Activated gamma-delta T cell treated with anti-CD3 and anti-CD28 coated beads, Interleukin-2, amount 50 U/mL, for 16 hours (primary cell): ENCODE results near the gene RBP2.

ENCODE experiments used
- DNase-seq: peaks from one replicate; pipeline ENCODE4 v3.0.0-alpha.2; 2020; ENCODE audit warnings: low read depth

The RBP2 gene

GRCh38 chr3:139476348-139476747 lies at the start of gene RBP2:
Gene RBP2 (minus strand): TSS chr3:139476516. CDS start chr3:139476459, 57 bp downstream.
- DNase-seq, result no peak

- no peak for DNase-seq
These were observed 48.7 kb upstream of the RBP2 start for GRCh38 chr3:139524841-139525636.

- DNase-seq, result no peak
These were observed 47.4 kb upstream of the RBP2 start for GRCh38 chr3:139523718-139524117.

GRCh38 chr3:139523166-139523565 lies 46.9 kb upstream of the RBP2 start:
- no peak for DNase-seq

- no peak for DNase-seq
These were observed 46.1 kb upstream of the RBP2 start for GRCh38 chr3:139522421-139522820.

GRCh38 chr3:139521816-139522215 lies 45.5 kb upstream of the RBP2 start:
- DNase-seq, result no peak

- DNase-seq, result no peak
These were observed 44.8 kb upstream of the RBP2 start for GRCh38 chr3:139521144-139521543.

GRCh38 chr3:139519998-139520737 lies 43.9 kb upstream of the RBP2 start:
- DNase-seq, result no peak

GRCh38 chr3:139518926-139519842 lies 42.9 kb upstream of the RBP2 start:
- DNase-seq, result no peak

- no peak for DNase-seq
These were observed 42.0 kb upstream of the RBP2 start for GRCh38 chr3:139518306-139518705.

- no peak for DNase-seq
These were observed 41.2 kb upstream of the RBP2 start for GRCh38 chr3:139517321-139518065.

GRCh38 chr3:139514741-139515140 lies 38.4 kb upstream of the RBP2 start:
- no peak for DNase-seq

- DNase-seq, result no peak
These were observed 33.3 kb upstream of the RBP2 start for GRCh38 chr3:139509631-139510030.

GRCh38 chr3:139506766-139507165 lies 30.4 kb upstream of the RBP2 start:
- no peak for DNase-seq

- no peak for DNase-seq
These were observed 29.6 kb upstream of the RBP2 start for GRCh38 chr3:139505829-139506386.

- DNase-seq, result no peak
These were observed 23.2 kb upstream of the RBP2 start for GRCh38 chr3:139499536-139499935.

GRCh38 chr3:139493826-139494385 lies 17.6 kb upstream of the RBP2 start:
- DNase-seq, result no peak

- DNase-seq, result no peak
These were observed 15.7 kb upstream of the RBP2 start for GRCh38 chr3:139491966-139492365.

GRCh38 chr3:139491027-139491700 lies 14.8 kb upstream of the RBP2 start:
- no peak for DNase-seq

GRCh38 chr3:139482206-139482605 lies 5.9 kb upstream of the RBP2 start:
- no peak for DNase-seq
